Activated T-cell treated with anti-CD3 and anti-CD28 coated beads for 4 hours (primary cell): ENCODE data around the gene SMIM21.

Source experiments
- DNase-seq: peaks from one replicate; pipeline ENCODE4 v3.0.0-alpha.2; 2020

The SMIM21 gene

GRCh38 chr18:75427603-75428002, at the start of gene SMIM21:
SMIM21 (minus strand) TSS chr18:75427703; CDS start chr18:75427563, 140 bp downstream.
- no peak for DNase-seq

- no peak for DNase-seq
Observed at GRCh38 chr18:75475228-75475627, 47.7 kb upstream of the SMIM21 start.

- DNase-seq: no peak
Observed at GRCh38 chr18:75474332-75474731, 46.8 kb upstream of the SMIM21 start.

GRCh38 chr18:75473316-75473715, 45.8 kb upstream of the SMIM21 start:
- DNase-seq: no peak

- no peak for DNase-seq
Observed at GRCh38 chr18:75472906-75473305, 45.4 kb upstream of the SMIM21 start.

GRCh38 chr18:75472396-75472795, 44.9 kb upstream of the SMIM21 start:
- DNase-seq: no peak

- no peak for DNase-seq
Observed at GRCh38 chr18:75471850-75472249, 44.3 kb upstream of the SMIM21 start.

GRCh38 chr18:75467851-75468250, 40.3 kb upstream of the SMIM21 start:
- DNase-seq: no peak

GRCh38 chr18:75467281-75467795, 39.8 kb upstream of the SMIM21 start:
- DNase-seq: no peak

- DNase-seq: no peak
Observed at GRCh38 chr18:75464356-75464755, 36.9 kb upstream of the SMIM21 start.

- DNase-seq: no peak
Observed at GRCh38 chr18:75462178-75462832, 34.8 kb upstream of the SMIM21 start.

- peak; percentile 75 for DNase-seq
Observed at GRCh38 chr18:75456199-75456631, 28.7 kb upstream of the SMIM21 start.

GRCh38 chr18:75455249-75456198, 28.0 kb upstream of the SMIM21 start:
- DNase-seq: no peak

GRCh38 chr18:75454022-75454795, 26.7 kb upstream of the SMIM21 start:
- no peak for DNase-seq

GRCh38 chr18:75450906-75451305, 23.4 kb upstream of the SMIM21 start:
- DNase-seq: no peak

GRCh38 chr18:75441896-75442295, 14.4 kb upstream of the SMIM21 start:
- DNase-seq: no peak

GRCh38 chr18:75439348-75439747, 11.8 kb upstream of the SMIM21 start:
- no peak for DNase-seq

GRCh38 chr18:75438891-75439290, 11.4 kb upstream of the SMIM21 start:
- DNase-seq: no peak

- DNase-seq: no peak
Observed at GRCh38 chr18:75437979-75438378, 10.5 kb upstream of the SMIM21 start.

- DNase-seq: no peak
Observed at GRCh38 chr18:75433098-75433497, 5.6 kb upstream of the SMIM21 start.

- no peak for DNase-seq
Observed at GRCh38 chr18:75429975-75430374, 2.5 kb upstream of the SMIM21 start.

GRCh38 chr18:75428490-75428889, 987 bp upstream of the SMIM21 start:
- DNase-seq: no peak

- DNase-seq: no peak
Observed at GRCh38 chr18:75422341-75422910, 5.1 kb downstream of the SMIM21 start.
